K562 (cell line): ENCODE measurements around the gene THUMPD2. TPM values are rescaled to one million over a fixed set of nuclear protein-coding genes. Genes with fewer than 3 reads are reported as not detected.

Experiments used
- FOXM1 ChIP-seq, 2 experiments: fragments of 450-650 bp in 1 of 2; sonication (generic) in 1 of 2; formaldehyde crosslinking in 1 of 2; IDR thresholded peaks; 2 replicates each; pipeline versions ENCODE4 v1.6.1 to v1.9.0; 2017 to 2022; ENCODE audit warnings: low read depth in 2 of 2, mild to moderate bottlenecking in 2 of 2, missing genetic modification reagents in 1 of 2, moderate library complexity in 1 of 2
- polyA plus RNA-seq, 8 experiments: library from polyadenylated mRNA; depleted of rRNA in 4 of 8; stranded (reverse) in 5 of 8; unstranded in 3 of 8; fragments of >200 nt; fragmentation: Nextera tagmentation in 2 of 8; fragmentation: Illumina TruSeq in 1 of 8; extraction: Ambion mirVana in 2 of 8; extraction: Trizol in 1 of 8; gene quantifications; 2 replicates each; pipeline versions ENCODE4 v1.2.1 to v1.2.3, GENCODE V29; 2011 to 2014; ENCODE audit warnings: inconsistent platforms in 1 of 8, missing spikeins in 1 of 8
- total RNA-seq, 7 experiments: library from RNA; depleted of rRNA in 6 of 7; stranded (reverse); fragments of >200 nt in 6 of 7; fragmentation: Illumina TruSeq in 2 of 7; extraction: Trizol in 2 of 7; gene quantifications; 2 replicates each; pipeline versions ENCODE4 v1.2.1 to v1.2.3, GENCODE V29; 2011 to 2021; ENCODE audit warnings: low replicate concordance in 1 of 7
- TF ChIP-seq, protein P1 (sequence below): IDR thresholded peaks from 2 replicates; pipeline ENCODE4 v1.6.1; 2011; ENCODE audit not compliant: insufficient read length; ENCODE audit errors: extremely low read depth
- TF ChIP-seq, protein P2 (sequence below), 2 experiments: fragments of 450-650 bp in 1 of 2; sonication (generic) in 1 of 2; formaldehyde crosslinking in 1 of 2; IDR thresholded peaks in 1 of 2; conservative IDR thresholded peaks in 1 of 2; 2 replicates each; pipeline versions ENCODE4 v1.6.1 to v1.8.1; 2016 to 2023; ENCODE audit warnings: mild to moderate bottlenecking in 2 of 2, moderate library complexity in 2 of 2, inconsistent platforms in 1 of 2, missing genetic modification reagents in 1 of 2
- TF ChIP-seq, protein P3 (sequence below): sonication (generic); formaldehyde crosslinking; IDR thresholded peaks from 2 replicates; pipeline ENCODE4 v1.8.1; 2023; ENCODE audit warnings: missing genetic modification reagents, mild to moderate bottlenecking, borderline replicate concordance

Gene THUMPD2
- total and polyA plus RNA-seq, 9 of the 15 experiments (the other 6 are each of a cell fraction or from before 2014, with no cell fraction given), result 9.6 to 40.4 (median 24.0) TPM

DNA sequence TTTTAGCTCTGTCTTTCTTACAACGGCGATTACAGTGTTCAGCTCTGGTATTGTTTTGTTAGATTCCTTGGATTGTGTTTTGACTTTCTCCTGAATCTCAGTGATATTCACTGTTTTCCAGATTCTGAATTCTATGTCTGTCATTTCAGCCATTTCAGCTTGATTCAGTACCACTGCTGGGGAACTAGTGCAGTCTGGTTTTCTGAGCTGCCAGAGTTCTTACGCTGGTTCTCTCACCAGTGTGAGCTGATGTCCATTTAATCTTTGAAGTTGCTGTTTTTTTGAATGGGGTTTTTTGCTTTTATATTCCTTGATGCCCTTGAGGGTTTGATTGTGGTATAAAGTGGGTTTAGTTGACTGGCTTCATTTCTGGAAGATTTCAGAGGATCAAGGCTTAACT, 37.4 kb upstream of the THUMPD2 start (continued):
- TF ChIP-seq, protein P1, sequence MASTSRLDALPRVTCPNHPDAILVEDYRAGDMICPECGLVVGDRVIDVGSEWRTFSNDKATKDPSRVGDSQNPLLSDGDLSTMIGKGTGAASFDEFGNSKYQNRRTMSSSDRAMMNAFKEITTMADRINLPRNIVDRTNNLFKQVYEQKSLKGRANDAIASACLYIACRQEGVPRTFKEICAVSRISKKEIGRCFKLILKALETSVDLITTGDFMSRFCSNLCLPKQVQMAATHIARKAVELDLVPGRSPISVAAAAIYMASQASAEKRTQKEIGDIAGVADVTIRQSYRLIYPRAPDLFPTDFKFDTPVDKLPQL, result no peak
- TF ChIP-seq, protein P2, sequence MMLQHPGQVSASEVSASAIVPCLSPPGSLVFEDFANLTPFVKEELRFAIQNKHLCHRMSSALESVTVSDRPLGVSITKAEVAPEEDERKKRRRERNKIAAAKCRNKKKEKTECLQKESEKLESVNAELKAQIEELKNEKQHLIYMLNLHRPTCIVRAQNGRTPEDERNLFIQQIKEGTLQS (IDR thresholded peaks at IDR 0.05), result no peak
- TF ChIP-seq, protein P2 (CRISPR knock-in tag; conservative IDR thresholded peaks at IDR 0.05), result no peak
- TF ChIP-seq, protein P3, sequence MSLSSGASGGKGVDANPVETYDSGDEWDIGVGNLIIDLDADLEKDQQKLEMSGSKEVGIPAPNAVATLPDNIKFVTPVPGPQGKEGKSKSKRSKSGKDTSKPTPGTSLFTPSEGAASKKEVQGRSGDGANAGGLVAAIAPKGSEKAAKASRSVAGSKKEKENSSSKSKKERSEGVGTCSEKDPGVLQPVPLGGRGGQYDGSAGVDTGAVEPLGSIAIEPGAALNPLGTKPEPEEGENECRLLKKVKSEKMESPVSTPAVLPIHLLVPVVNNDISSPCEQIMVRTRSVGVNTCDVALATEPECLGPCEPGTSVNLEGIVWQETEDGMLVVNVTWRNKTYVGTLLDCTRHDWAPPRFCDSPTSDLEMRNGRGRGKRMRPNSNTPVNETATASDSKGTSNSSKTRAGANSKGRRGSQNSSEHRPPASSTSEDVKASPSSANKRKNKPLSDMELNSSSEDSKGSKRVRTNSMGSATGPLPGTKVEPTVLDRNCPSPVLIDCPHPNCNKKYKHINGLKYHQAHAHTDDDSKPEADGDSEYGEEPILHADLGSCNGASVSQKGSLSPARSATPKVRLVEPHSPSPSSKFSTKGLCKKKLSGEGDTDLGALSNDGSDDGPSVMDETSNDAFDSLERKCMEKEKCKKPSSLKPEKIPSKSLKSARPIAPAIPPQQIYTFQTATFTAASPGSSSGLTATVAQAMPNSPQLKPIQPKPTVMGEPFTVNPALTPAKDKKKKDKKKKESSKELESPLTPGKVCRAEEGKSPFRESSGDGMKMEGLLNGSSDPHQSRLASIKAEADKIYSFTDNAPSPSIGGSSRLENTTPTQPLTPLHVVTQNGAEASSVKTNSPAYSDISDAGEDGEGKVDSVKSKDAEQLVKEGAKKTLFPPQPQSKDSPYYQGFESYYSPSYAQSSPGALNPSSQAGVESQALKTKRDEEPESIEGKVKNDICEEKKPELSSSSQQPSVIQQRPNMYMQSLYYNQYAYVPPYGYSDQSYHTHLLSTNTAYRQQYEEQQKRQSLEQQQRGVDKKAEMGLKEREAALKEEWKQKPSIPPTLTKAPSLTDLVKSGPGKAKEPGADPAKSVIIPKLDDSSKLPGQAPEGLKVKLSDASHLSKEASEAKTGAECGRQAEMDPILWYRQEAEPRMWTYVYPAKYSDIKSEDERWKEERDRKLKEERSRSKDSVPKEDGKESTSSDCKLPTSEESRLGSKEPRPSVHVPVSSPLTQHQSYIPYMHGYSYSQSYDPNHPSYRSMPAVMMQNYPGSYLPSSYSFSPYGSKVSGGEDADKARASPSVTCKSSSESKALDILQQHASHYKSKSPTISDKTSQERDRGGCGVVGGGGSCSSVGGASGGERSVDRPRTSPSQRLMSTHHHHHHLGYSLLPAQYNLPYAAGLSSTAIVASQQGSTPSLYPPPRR (CRISPR knock-in tag), result no peak
- TF ChIP-seq FOXM1 (IDR thresholded peaks at IDR 0.05; ENCODE audit: low read depth) (no peak), FOXM1 (CRISPR knock-in tag; IDR thresholded peaks at IDR 0.05; ENCODE audit: low read depth) (no peak)
